SK-N-SH treated with all-trans-retinoic acid at 6 μM for 48 hours (cell line): ENCODE results near the gene DNAAF3.

ENCODE experiments used
- ATAC-seq: fragments of 200-7000 bp; cut with Tn5 transposase; 3 replicates; pipeline ENCODE4 v1.9.1; 2020; ENCODE audit warnings: mild to moderate bottlenecking, moderate library complexity
- ARNTL ChIP-seq: fragments of 450-650 bp; formaldehyde crosslinking; IDR thresholded peaks from 2 replicates; pipeline ENCODE4 v1.5.0; 2020; ENCODE audit warnings: low read depth, mild to moderate bottlenecking, moderate library complexity, borderline replicate concordance
- CSDC2 ChIP-seq: fragments of 250-450 bp; sonication (Bioruptor Pico); IDR thresholded peaks from 2 replicates; pipeline ENCODE4 v1.5.0; 2020; ENCODE audit warnings: mild to moderate bottlenecking, moderate library complexity
- ESRRG ChIP-seq: fragments of 250-450 bp; sonication (Bioruptor Pico); IDR thresholded peaks from 2 replicates; pipeline ENCODE4 v1.6.1; 2021; ENCODE audit warnings: mild to moderate bottlenecking
- GLIS3 ChIP-seq: fragments of 250-450 bp; sonication (Bioruptor Pico); IDR thresholded peaks from 2 replicates; pipeline ENCODE4 v1.5.0; 2020; ENCODE audit warnings: mild to moderate bottlenecking, moderate library complexity
- ISL1 ChIP-seq: fragments of 250-450 bp; sonication (Bioruptor Pico); IDR thresholded peaks from 2 replicates; pipeline ENCODE4 v2.1.2; 2022; ENCODE audit warnings: mild to moderate bottlenecking, moderate library complexity
- OSR1 ChIP-seq: fragments of 250-450 bp; sonication (Bioruptor Pico); IDR thresholded peaks from 2 replicates; pipeline ENCODE4 v1.8.0; 2022; ENCODE audit warnings: moderate library complexity, mild to moderate bottlenecking, inconsistent platforms
- PPARA ChIP-seq: fragments of 250-450 bp; sonication (Bioruptor Pico); IDR thresholded peaks from 2 replicates; pipeline ENCODE4 v1.5.0; 2020; ENCODE audit warnings: mild to moderate bottlenecking, borderline replicate concordance
- ZC3H10 ChIP-seq: fragments of 250-450 bp; sonication (Bioruptor Pico); IDR thresholded peaks from 2 replicates; pipeline ENCODE4 v1.5.1; 2021; ENCODE audit warnings: mild to moderate bottlenecking, moderate library complexity
- ZFP3 ChIP-seq: fragments of 250-450 bp; sonication (Bioruptor Pico); IDR thresholded peaks from 2 replicates; pipeline ENCODE4 v1.5.0; 2020; ENCODE audit warnings: mild to moderate bottlenecking, moderate library complexity
- ZFP30 ChIP-seq: fragments of 450-650 bp; formaldehyde crosslinking; IDR thresholded peaks from 2 replicates; pipeline ENCODE4 v1.5.0; 2022; ENCODE audit warnings: mild to moderate bottlenecking, moderate library complexity
- ZNF70 ChIP-seq: fragments of 450-650 bp; formaldehyde crosslinking; IDR thresholded peaks from 2 replicates; pipeline ENCODE4 v1.5.0; 2020; ENCODE audit warnings: mild to moderate bottlenecking, moderate library complexity
- ZNF8 ChIP-seq: fragments of 450-650 bp; formaldehyde crosslinking; IDR thresholded peaks from 2 replicates; pipeline ENCODE4 v1.5.0; 2020; ENCODE audit warnings: mild to moderate bottlenecking, moderate library complexity
- TF ChIP-seq, protein P1 (sequence below): fragments of 250-450 bp; sonication (Bioruptor Pico); IDR thresholded peaks from 2 replicates; pipeline ENCODE4 v1.5.0; 2020; ENCODE audit warnings: mild to moderate bottlenecking, moderate library complexity
- TF ChIP-seq, protein P2 (sequence below): fragments of 250-450 bp; sonication (Bioruptor Pico); IDR thresholded peaks from 2 replicates; pipeline ENCODE4 v1.5.1; 2021; ENCODE audit warnings: mild to moderate bottlenecking, moderate library complexity
- TF ChIP-seq, protein P3 (sequence below): fragments of 250-450 bp; sonication (Bioruptor Pico); IDR thresholded peaks from 2 replicates; pipeline ENCODE4 v1.8.0; 2020; ENCODE audit warnings: mild to moderate bottlenecking, moderate library complexity, borderline replicate concordance
- TF ChIP-seq, protein P4 (sequence below): fragments of 250-450 bp; sonication (Bioruptor Pico); IDR thresholded peaks from 2 replicates; pipeline ENCODE4 v1.5.1; 2020; ENCODE audit warnings: low read depth, mild to moderate bottlenecking, moderate library complexity
- TF ChIP-seq, protein P5 (sequence below): fragments of 250-450 bp; sonication (Bioruptor Pico); IDR thresholded peaks from 2 replicates; pipeline ENCODE4 v1.8.0; 2021; ENCODE audit warnings: low read depth, mild to moderate bottlenecking, moderate library complexity, borderline replicate concordance

Gene DNAAF3

DNA sequence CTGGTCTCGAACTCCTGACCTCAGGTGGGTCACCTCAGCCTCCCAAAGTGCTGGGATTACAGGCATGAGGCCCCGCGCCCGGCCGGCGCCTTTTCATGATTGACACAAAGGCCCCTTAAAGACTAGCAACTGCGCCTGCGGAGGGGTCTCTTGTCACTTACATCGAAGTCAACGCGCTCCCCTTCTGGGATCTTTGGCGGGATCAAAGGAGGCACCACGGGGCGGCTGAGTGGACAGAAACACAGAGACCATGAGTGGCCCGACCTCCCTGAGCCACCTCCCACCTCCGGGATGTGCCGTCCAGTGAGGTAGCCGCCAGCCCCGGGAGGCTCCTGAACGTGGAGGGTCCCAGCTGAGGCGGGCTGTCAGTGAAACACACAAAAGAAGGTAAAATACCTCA, 24.7 kb downstream of the DNAAF3 start:
- TF ChIP-seq ESRRG (CRISPR knock-in tag): no peak
- TF ChIP-seq ISL1 (CRISPR knock-in tag): no peak
- TF ChIP-seq GLIS3 (CRISPR knock-in tag): no peak
- no peak for TF ChIP-seq ZNF70 (CRISPR knock-in tag)
- TF ChIP-seq ZC3H10 (CRISPR knock-in tag): no peak
- ATAC-seq: 0 out of 3 replicates have a peak, but pooled peaks have one; percentile 4

DNA sequence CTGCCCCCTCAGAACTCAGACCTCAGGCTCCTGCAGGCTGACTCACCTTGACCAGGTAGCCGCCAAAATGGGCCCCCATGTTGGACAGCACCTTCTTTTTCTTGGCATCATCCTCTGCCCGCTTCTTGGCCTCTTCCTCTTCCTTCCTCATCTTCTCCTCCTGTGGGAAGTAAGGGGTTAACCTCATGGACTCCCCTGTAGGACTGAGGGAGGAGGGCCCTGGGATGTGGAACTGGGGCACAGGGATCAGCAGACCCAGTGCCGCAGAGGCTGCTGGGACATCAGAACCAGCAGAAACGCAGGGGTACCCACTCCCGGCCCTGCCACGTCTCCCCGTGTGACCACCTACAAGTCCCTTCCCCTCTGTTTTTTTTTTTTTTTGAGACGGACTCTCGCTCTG, 28.5 kb downstream of the DNAAF3 start:
- no peak for ATAC-seq
- TF ChIP-seq, protein P1, sequence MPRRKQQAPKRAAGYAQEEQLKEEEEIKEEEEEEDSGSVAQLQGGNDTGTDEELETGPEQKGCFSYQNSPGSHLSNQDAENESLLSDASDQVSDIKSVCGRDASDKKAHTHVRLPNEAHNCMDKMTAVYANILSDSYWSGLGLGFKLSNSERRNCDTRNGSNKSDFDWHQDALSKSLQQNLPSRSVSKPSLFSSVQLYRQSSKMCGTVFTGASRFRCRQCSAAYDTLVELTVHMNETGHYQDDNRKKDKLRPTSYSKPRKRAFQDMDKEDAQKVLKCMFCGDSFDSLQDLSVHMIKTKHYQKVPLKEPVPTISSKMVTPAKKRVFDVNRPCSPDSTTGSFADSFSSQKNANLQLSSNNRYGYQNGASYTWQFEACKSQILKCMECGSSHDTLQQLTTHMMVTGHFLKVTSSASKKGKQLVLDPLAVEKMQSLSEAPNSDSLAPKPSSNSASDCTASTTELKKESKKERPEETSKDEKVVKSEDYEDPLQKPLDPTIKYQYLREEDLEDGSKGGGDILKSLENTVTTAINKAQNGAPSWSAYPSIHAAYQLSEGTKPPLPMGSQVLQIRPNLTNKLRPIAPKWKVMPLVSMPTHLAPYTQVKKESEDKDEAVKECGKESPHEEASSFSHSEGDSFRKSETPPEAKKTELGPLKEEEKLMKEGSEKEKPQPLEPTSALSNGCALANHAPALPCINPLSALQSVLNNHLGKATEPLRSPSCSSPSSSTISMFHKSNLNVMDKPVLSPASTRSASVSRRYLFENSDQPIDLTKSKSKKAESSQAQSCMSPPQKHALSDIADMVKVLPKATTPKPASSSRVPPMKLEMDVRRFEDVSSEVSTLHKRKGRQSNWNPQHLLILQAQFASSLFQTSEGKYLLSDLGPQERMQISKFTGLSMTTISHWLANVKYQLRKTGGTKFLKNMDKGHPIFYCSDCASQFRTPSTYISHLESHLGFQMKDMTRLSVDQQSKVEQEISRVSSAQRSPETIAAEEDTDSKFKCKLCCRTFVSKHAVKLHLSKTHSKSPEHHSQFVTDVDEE: no peak
- no peak for TF ChIP-seq ZFP3 (CRISPR knock-in tag)
- TF ChIP-seq, all 23 proteins: peak for 0

DNA sequence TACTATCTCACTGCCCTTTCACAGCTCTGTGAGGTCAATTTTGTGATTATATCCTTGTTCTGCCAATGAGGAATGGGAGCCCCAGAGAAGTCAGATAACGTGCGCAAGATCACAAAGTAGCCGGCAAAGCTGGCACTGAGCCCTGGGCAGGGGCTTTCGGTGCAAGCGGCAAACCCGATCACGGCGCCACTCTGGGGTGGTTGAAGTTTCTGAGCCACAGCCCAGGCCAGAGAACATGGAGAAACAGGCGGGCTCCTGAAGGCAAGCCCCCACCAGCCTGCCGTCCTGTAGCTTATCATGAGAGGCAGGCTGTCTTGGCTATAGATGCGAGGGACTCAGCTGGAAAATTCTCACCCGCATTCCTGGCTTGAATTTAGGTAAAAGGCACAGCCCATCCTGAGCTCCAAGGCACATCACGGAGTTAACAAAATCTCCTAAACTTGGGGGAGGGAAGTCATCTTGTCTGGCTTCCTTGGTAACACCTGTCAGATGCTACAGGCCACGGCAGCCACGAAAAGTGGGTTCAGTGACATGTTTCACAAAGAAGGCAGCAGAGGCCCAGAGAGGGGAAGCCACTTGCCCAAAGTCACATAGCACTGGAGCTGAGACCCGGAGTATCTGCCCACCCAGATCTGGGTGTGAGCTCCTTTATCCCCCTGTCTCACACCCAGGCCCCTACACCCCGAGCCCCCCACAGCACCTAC, 29.9 kb downstream of the DNAAF3 start:
- TF ChIP-seq, protein P2, sequence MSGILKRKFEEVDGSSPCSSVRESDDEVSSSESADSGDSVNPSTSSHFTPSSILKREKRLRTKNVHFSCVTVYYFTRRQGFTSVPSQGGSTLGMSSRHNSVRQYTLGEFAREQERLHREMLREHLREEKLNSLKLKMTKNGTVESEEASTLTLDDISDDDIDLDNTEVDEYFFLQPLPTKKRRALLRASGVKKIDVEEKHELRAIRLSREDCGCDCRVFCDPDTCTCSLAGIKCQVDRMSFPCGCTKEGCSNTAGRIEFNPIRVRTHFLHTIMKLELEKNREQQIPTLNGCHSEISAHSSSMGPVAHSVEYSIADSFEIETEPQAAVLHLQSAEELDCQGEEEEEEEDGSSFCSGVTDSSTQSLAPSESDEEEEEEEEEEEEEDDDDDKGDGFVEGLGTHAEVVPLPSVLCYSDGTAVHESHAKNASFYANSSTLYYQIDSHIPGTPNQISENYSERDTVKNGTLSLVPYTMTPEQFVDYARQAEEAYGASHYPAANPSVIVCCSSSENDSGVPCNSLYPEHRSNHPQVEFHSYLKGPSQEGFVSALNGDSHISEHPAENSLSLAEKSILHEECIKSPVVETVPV (CRISPR knock-in tag): no peak
- TF ChIP-seq, protein P3, sequence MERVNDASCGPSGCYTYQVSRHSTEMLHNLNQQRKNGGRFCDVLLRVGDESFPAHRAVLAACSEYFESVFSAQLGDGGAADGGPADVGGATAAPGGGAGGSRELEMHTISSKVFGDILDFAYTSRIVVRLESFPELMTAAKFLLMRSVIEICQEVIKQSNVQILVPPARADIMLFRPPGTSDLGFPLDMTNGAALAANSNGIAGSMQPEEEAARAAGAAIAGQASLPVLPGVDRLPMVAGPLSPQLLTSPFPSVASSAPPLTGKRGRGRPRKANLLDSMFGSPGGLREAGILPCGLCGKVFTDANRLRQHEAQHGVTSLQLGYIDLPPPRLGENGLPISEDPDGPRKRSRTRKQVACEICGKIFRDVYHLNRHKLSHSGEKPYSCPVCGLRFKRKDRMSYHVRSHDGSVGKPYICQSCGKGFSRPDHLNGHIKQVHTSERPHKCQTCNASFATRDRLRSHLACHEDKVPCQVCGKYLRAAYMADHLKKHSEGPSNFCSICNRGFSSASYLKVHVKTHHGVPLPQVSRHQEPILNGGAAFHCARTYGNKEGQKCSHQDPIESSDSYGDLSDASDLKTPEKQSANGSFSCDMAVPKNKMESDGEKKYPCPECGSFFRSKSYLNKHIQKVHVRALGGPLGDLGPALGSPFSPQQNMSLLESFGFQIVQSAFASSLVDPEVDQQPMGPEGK: no peak
- TF ChIP-seq CSDC2 (CRISPR knock-in tag): no peak
- no peak for TF ChIP-seq ESRRG (CRISPR knock-in tag)
- TF ChIP-seq ZNF8 (CRISPR knock-in tag): no peak
- no peak for TF ChIP-seq ZC3H10 (CRISPR knock-in tag)
- TF ChIP-seq, protein P4, sequence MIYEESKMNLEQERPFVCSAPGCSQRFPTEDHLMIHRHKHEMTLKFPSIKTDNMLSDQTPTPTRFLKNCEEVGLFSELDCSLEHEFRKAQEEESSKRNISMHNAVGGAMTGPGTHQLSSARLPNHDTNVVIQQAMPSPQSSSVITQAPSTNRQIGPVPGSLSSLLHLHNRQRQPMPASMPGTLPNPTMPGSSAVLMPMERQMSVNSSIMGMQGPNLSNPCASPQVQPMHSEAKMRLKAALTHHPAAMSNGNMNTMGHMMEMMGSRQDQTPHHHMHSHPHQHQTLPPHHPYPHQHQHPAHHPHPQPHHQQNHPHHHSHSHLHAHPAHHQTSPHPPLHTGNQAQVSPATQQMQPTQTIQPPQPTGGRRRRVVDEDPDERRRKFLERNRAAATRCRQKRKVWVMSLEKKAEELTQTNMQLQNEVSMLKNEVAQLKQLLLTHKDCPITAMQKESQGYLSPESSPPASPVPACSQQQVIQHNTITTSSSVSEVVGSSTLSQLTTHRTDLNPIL: no peak
- TF ChIP-seq, protein P1: no peak
- TF ChIP-seq, all 23 proteins: peak for 0
- no peak for ATAC-seq

DNA sequence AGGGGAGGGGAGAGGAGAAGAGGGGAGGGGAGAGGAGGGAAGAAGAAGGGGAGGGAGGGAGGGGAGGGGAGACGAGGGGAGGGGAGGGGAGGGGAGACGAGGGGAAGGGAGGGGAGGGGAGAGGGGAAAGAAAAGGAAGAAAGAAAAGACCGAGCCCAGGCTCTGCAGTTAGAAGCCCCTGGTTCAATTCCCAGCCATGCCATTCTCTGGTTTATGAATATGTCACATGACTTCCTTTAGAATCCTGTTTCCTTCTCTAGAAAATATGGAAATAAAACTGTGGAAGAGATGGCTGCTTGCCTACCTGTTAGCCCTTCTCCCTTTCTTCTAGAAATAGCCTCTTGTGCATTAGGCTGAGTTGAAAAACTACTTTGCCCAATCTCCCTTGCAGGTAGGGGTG, 31.7 kb downstream of the DNAAF3 start:
- ATAC-seq: no peak
- TF ChIP-seq ARNTL (CRISPR knock-in tag): no peak
- no peak for TF ChIP-seq OSR1 (CRISPR knock-in tag)
- TF ChIP-seq, protein P5, sequence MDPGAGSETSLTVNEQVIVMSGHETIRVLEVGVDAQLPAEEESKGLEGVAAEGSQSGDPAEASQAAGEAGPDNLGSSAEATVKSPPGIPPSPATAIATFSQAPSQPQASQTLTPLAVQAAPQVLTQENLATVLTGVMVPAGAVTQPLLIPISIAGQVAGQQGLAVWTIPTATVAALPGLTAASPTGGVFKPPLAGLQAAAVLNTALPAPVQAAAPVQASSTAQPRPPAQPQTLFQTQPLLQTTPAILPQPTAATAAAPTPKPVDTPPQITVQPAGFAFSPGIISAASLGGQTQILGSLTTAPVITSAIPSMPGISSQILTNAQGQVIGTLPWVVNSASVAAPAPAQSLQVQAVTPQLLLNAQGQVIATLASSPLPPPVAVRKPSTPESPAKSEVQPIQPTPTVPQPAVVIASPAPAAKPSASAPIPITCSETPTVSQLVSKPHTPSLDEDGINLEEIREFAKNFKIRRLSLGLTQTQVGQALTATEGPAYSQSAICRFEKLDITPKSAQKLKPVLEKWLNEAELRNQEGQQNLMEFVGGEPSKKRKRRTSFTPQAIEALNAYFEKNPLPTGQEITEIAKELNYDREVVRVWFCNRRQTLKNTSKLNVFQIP (CRISPR knock-in tag): no peak
- TF ChIP-seq GLIS3 (CRISPR knock-in tag): no peak
- no peak for TF ChIP-seq PPARA (CRISPR knock-in tag)
- TF ChIP-seq, protein P2 (CRISPR knock-in tag): no peak
- TF ChIP-seq ZNF70 (CRISPR knock-in tag): no peak
- TF ChIP-seq ZFP3 (CRISPR knock-in tag): no peak
- TF ChIP-seq ISL1 (CRISPR knock-in tag): no peak
- TF ChIP-seq ZFP30 (CRISPR knock-in tag): no peak
